ENCODE results near the gene CATSPER3. TPM values are rescaled to one million over a fixed set of nuclear protein-coding genes. Genes with fewer than 3 reads are reported as not detected.

Gene CATSPER3
- total RNA-seq, 6 experiments from 2014 or later: 0.14 to 0.25 (median 0.19) TPM; not detected in 3

DNA sequence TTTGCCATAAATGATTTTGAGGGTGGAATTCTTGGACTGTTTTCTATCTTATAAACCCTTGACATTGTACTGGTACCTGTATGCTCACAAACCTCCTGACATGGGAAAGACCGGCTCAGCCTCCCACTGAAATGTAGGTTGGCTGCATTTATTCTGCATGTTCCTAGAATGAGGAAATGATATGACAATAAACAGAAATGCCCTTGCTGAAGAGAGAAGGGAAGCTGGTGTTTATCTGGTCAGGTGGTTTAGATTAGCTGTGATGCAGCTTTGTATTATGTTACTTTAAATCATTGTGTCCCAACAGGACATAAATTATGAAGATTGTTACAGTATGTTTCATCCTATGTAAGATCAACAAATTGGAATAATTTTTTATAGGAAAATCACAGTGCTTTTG, 23.1 kb upstream of the CATSPER3 start:
- Mint-ChIP-seq H3K9me3 (no peaks in the 10 kb centered on the region), H3K4me3 (no peak overlapping the region), H3K27me3 (ENCODE audit: insufficient read depth) (no peaks in the 10 kb centered on the region; the same call in 1 of the 2 replicates), H3K4me1 (ENCODE audit: low read depth) (peaks cover 7% of the 10 kb centered on the region), H3K27ac (no peak overlapping the region), H3K36me3 (ENCODE audit: low read depth) (peaks cover 6% of the 10 kb centered on the region)
- TF ChIP-seq, protein P1, sequence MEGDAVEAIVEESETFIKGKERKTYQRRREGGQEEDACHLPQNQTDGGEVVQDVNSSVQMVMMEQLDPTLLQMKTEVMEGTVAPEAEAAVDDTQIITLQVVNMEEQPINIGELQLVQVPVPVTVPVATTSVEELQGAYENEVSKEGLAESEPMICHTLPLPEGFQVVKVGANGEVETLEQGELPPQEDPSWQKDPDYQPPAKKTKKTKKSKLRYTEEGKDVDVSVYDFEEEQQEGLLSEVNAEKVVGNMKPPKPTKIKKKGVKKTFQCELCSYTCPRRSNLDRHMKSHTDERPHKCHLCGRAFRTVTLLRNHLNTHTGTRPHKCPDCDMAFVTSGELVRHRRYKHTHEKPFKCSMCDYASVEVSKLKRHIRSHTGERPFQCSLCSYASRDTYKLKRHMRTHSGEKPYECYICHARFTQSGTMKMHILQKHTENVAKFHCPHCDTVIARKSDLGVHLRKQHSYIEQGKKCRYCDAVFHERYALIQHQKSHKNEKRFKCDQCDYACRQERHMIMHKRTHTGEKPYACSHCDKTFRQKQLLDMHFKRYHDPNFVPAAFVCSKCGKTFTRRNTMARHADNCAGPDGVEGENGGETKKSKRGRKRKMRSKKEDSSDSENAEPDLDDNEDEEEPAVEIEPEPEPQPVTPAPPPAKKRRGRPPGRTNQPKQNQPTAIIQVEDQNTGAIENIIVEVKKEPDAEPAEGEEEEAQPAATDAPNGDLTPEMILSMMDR (IDR thresholded peaks at IDR 0.05): no peak
- no peak for DNase-seq

GRCh38 chr5:134945041-134945440, 22.7 kb upstream of the CATSPER3 start:
- TF ChIP-seq, protein P1 (IDR thresholded peaks at IDR 0.05): no peak
- Mint-ChIP-seq H3K9me3 (no peaks in the 10 kb centered on the region), H3K4me3 (no peak overlapping the region), H3K4me1 (ENCODE audit: low read depth) (peaks cover 7% of the 10 kb centered on the region), H3K36me3 (ENCODE audit: low read depth) (peaks cover 6% of the 10 kb centered on the region), H3K27me3 (ENCODE audit: insufficient read depth) (no peaks in the 10 kb centered on the region; the same call in 1 of the 2 replicates), H3K27ac (no peak overlapping the region)
- no peak for DNase-seq

GRCh38 chr5:134948911-134949310, 18.8 kb upstream of the CATSPER3 start:
- H3K9me3 Mint-ChIP-seq: no peaks in the 10 kb centered on the region; the same call in 1 of the 2 replicates
- H3K27me3 Mint-ChIP-seq (ENCODE audit: insufficient read depth): no peaks in the 10 kb centered on the region; the same call in 1 of the 2 replicates
- H3K36me3 Mint-ChIP-seq (ENCODE audit: low read depth): no peaks in the 10 kb centered on the region
- no peak overlapping the region for H3K4me3 Mint-ChIP-seq
- H3K27ac Mint-ChIP-seq: no peak overlapping the region
- DNase-seq: no peak
- TF ChIP-seq, protein P1 (IDR thresholded peaks at IDR 0.05): no peak
- H3K4me1 Mint-ChIP-seq (ENCODE audit: low read depth): peaks cover 7% of the 10 kb centered on the region

- no peak overlapping the region for H3K27ac Mint-ChIP-seq
- H3K4me1 Mint-ChIP-seq (ENCODE audit: low read depth): peaks cover 7% of the 10 kb centered on the region
- TF ChIP-seq, protein P1 (IDR thresholded peaks at IDR 0.05): no peak
- no peak overlapping the region for H3K4me3 Mint-ChIP-seq
- H3K27me3 Mint-ChIP-seq (ENCODE audit: insufficient read depth): no peaks in the 10 kb centered on the region; the same call in 1 of the 2 replicates
- H3K36me3 Mint-ChIP-seq (ENCODE audit: low read depth): peaks cover 4% of the 10 kb centered on the region
- H3K9me3 Mint-ChIP-seq: peaks cover 3% of the 10 kb centered on the region
- no peak for DNase-seq
These were observed 18.4 kb upstream of the CATSPER3 start for GRCh38 chr5:134949316-134949715.

DNA sequence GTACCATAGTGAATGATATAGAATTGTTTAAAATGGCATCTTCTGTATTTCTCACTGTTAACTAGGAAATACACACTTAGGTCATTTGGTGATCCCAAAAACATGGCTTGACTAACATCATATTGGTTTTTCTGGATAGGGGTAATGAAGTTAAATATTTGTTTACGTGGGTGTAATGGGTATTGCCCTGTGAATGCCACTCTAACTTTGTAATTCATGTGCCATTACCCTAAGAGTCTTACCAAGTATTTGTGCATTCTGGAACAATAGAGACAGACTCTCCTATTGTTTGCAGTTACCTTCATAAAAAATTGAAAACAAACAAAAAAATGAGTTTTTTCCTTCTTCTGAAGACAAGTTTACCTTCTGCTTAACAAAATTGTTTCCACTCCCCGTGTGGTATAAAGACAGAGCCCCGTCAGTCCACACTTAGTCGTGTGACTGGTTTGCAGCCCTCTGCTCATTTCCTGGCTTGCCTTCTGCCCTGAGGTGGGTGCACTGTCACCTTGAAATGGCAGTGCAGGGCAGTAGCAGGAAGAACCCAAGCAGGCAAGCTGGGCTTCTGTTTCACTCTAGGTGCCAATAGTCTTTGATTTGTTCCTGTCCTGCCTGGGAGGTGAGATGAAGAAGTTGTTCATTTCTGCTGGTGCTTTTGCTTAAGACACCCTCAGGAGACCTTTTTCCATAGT, 9.6 kb upstream of the CATSPER3 start:
- TF ChIP-seq, protein P1 (IDR thresholded peaks at IDR 0.05): no peak
- H3K36me3 Mint-ChIP-seq (ENCODE audit: low read depth): peaks cover 12% of the 10 kb centered on the region
- no peaks in the 10 kb centered on the region for H3K27me3 Mint-ChIP-seq (ENCODE audit: insufficient read depth)
- no peak for DNase-seq
- H3K9me3 Mint-ChIP-seq: peaks cover 15% of the 10 kb centered on the region
- H3K27ac Mint-ChIP-seq: no peak overlapping the region
- H3K4me1 Mint-ChIP-seq (ENCODE audit: low read depth): peaks cover 12% of the 10 kb centered on the region
- no peak overlapping the region for H3K4me3 Mint-ChIP-seq
